HepG2 (cell line): ENCODE measurements around the gene EDAR. TPM values are rescaled to one million over a fixed set of nuclear protein-coding genes. Genes with fewer than 3 reads are reported as not detected.

Experiments
- ATAC-seq: fragments of 200-7000 bp; cut with Tn5 transposase; 3 replicates; pipeline ENCODE4 v1.9.1; 2020; ENCODE audit warnings: mild to moderate bottlenecking, moderate library complexity
- BruUV-seq: library from RNA; stranded (reverse); fragments of 400-500 nt; replicated peaks from 2 replicates; lab custom pipeline; 2021; lab: Mats Ljungman, UMichigan
- CTCF ChIA-PET: fragments of 300-600 bp; formaldehyde crosslinking; extraction: SDS; loops from one replicate; lab custom pipeline; 2021; ENCODE audit warnings: low total read pairs, inconsistent platforms, low intra/inter-chr PET ratio; lab: Yijun Ruan, JAX
- POLR2A ChIA-PET: fragments of 350-600 bp; sonication (Branson Sonifier 250); formaldehyde crosslinking; loops from one replicate; lab custom pipeline; 2020; ENCODE audit warnings: antibody characterized with exemption, inconsistent platforms; lab: Yijun Ruan, JAX
- DNase-seq: peaks from one replicate; pipeline ENCODE4 v3.0.0-alpha.2; 2015; ENCODE audit warnings: low spot score
- FAIRE-seq: peaks from 3 replicates; lab custom pipeline; 2011; peaks lifted over from hg19 to GRCh38; lab: Jason Lieb, UNC
- H2AFZ ChIP-seq: one replicate; pipeline ENCODE4 v1.6.1; 2011; ENCODE audit warnings: low read length, inconsistent platforms
- H3K27ac ChIP-seq: fragments of 300-600 bp; 3 replicates; pipeline ENCODE4 v1.8.0; 2011; ENCODE audit warnings: mixed run types, mild to moderate bottlenecking, mixed read lengths, low read length, inconsistent platforms; ENCODE audit not compliant: insufficient read depth; ENCODE audit errors: extremely low read length
- H3K27me3 ChIP-seq, 2 experiments: fragments of 200-600 bp in 1 of 2; 2 replicates in 1 of 2; 3 replicates in 1 of 2; pipeline versions ENCODE4 v1.6.0 to v1.8.0; 2011; ENCODE audit warnings: low read length in 2 of 2, mild to moderate bottlenecking in 2 of 2, moderate library complexity in 2 of 2, inconsistent platforms in 1 of 2; ENCODE audit not compliant: insufficient read depth in 2 of 2, control insufficient read depth in 1 of 2
- H3K36me3 ChIP-seq, 2 experiments: fragments of 200-600 bp in 1 of 2; replicated peaks in 1 of 2; 2 replicates in 1 of 2; 3 replicates in 1 of 2; pipeline versions ENCODE4 v1.5.1 to v1.8.0; 2011; ENCODE audit warnings: low read length in 2 of 2, inconsistent platforms in 1 of 2; ENCODE audit not compliant: insufficient read depth in 2 of 2, control insufficient read depth in 1 of 2
- H3K4me1 ChIP-seq: 2 replicates; pipeline ENCODE4 v1.5.1; 2012; ENCODE audit warnings: low read length, inconsistent platforms; ENCODE audit not compliant: insufficient read depth
- H3K4me2 ChIP-seq: 2 replicates; pipeline ENCODE4 v1.6.0; 2011; ENCODE audit warnings: low read depth, low read length, inconsistent platforms
- H3K4me3 ChIP-seq, 3 experiments: fragments of 200-600 bp in 1 of 3; sonication (generic), shearing (Covaris generic) in 1 of 3; replicated peaks in 1 of 3; 2 replicates each; pipeline ENCODE4 v1.5.1; 2011 to 2016; ENCODE audit warnings: low read length in 3 of 3, inconsistent platforms in 2 of 3, low read depth in 2 of 3, mild to moderate bottlenecking in 2 of 3, control low read depth in 1 of 3, mixed read lengths in 1 of 3; ENCODE audit not compliant: insufficient read depth in 1 of 3
- H3K79me2 ChIP-seq: one replicate; pipeline ENCODE4 v1.6.1; 2011; ENCODE audit warnings: low read length, inconsistent platforms; ENCODE audit not compliant: insufficient read depth
- H3K9ac ChIP-seq: 2 replicates; pipeline ENCODE4 v1.6.0; 2011; ENCODE audit warnings: mild to moderate bottlenecking, low read depth, low read length, inconsistent platforms; ENCODE audit not compliant: insufficient read depth
- H3K9me3 ChIP-seq: 2 replicates; pipeline ENCODE4 v1.5.1; 2012; ENCODE audit warnings: mild to moderate bottlenecking, low read length
- H4K20me1 ChIP-seq: 2 replicates; pipeline ENCODE4 v1.6.0; 2011; ENCODE audit warnings: inconsistent platforms, mild to moderate bottlenecking, low read length, moderate library complexity; ENCODE audit not compliant: insufficient read depth
- FOSL1 ChIP-seq: sonication (generic); formaldehyde crosslinking; IDR thresholded peaks from 2 replicates; pipeline ENCODE4 v1.9.0; 2021; ENCODE audit warnings: missing genetic modification reagents, borderline replicate concordance
- MNT ChIP-seq: fragments of 450-650 bp; IDR thresholded peaks from 2 replicates; pipeline ENCODE4 v1.6.1; 2016
- SATB2 ChIP-seq: sonication (generic); formaldehyde crosslinking; IDR thresholded peaks from 2 replicates; pipeline ENCODE4 v1.5.0; 2020; ENCODE audit warnings: missing genetic modification reagents
- ZNF724P ChIP-seq: sonication (generic); formaldehyde crosslinking; IDR thresholded peaks from 2 replicates; pipeline ENCODE4 v1.8.0; 2022; ENCODE audit warnings: missing genetic modification reagents, borderline replicate concordance
- WGBS: methylation state at CpG from one replicate; pipeline ENCODE4 v1.1.6; 2017; ENCODE audit warnings: low lambda C conversion rate; 5-methylcytosine and 5-hydroxymethylcytosine counted together
- in situ Hi-C: cut with HindIII; loops from 2 replicates; pipeline ENCODE4 v1.10.0; 2017; ENCODE audit warnings: low pct_unique_long_range_greater_than_20kb; ENCODE audit not compliant: extremely low pct_ligation_motif_present
- intact Hi-C: fragments of 100-400 bp; cut with micrococcal nuclease; formaldehyde crosslinking; loops from one replicate; pipeline ENCODE4 v1.10.0; 2022; ENCODE audit not compliant: unreplicated experiment
- polyA plus RNA-seq, 8 experiments: library from polyadenylated mRNA; depleted of rRNA in 3 of 8; stranded (reverse) in 7 of 8; unstranded in 1 of 8; fragments of >200 nt; fragmentation: Illumina TruSeq in 4 of 8; extraction: Trizol in 4 of 8; gene quantifications; 2 replicates each; pipeline versions ENCODE4 v1.2.1 to v1.2.3, GENCODE V29; 2011 to 2016; ENCODE audit warnings: low read depth in 4 of 8, missing spikeins in 1 of 8, mixed read lengths in 1 of 8; ENCODE audit not compliant: insufficient read depth in 1 of 8
- total RNA-seq, 5 experiments: library from RNA; depleted of rRNA; stranded (reverse); fragments of >200 nt; fragmentation: Illumina TruSeq; extraction: Trizol; gene quantifications; 2 replicates each; pipeline ENCODE4 v1.2.3, GENCODE V29; 2016; ENCODE audit warnings: low read depth in 1 of 5

EDAR gene
- total and polyA plus RNA-seq, 2 of the 13 experiments (the other 11 are each of a cell fraction or from before 2014, with no cell fraction given): not detected

DNA sequence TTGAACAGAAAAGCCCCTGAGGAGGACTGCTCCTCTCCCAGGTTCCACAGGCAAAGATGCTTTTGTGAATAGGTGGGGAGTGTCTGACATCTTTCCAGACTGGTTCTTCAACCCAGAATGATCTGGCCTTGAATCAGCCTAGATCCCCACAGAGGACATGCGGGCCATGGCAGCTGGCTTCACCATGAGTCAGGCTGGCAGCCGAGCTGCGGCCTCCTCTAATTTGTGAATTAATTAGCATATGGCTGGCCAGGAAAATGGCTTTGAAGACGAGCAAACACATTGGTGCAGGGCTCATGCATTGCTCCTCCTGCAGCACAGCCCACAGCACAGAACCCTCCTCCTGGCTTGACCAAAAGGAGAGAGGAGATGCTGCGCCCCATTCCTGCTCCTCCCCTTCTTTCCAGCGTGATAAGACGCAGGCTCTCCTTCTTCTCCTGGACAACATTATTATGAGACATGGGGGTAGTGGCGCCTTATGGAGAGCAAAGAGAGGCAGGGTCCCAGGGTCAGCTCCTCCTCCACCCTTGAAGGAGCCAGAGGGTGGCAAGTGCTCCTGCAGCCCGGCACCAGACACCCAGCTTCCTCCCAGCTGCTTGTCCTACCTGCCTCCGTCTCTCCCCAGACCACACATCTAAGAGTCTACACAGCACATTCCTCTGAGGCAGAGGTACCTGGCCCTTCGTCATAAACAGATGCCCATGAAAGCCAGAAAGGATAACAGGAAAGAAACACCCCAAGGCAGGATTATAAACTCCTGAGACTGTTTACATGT, 66.7 kb downstream of the EDAR start:
- FAIRE-seq (no peak), ATAC-seq (no peak), DNase-seq (no peak)
- Histone ChIP-seq H3K27ac (no peak overlapping the region), H4K20me1 (no peaks in the 10 kb centered on the region), H2AFZ (no peak overlapping the region), H3K79me2 (no peaks in the 10 kb centered on the region), H3K36me3 (no peaks in the 10 kb centered on the region), H3K9me3 (no peaks in the 10 kb centered on the region), H3K4me3 (no peak overlapping the region), H3K9ac (no peak overlapping the region), H3K4me1 (peaks cover 11% of the 10 kb centered on the region), H3K4me2 (no peak overlapping the region), H3K27me3 (peaks cover 7 to 71% of the 10 kb centered on the region in 2 experiments; a peak in 4 of 5 replicates)
- BruUV-seq: no TSS peak
- ChIA-PET POLR2A (no interaction called here), CTCF (no interaction called here)
- WGBS: 55% methylated on average over 11 of the region's 11 CpGs
- TF ChIP-seq FOSL1 (no peak), MNT (no peak), SATB2 (CRISPR knock-in tag) (no peak), ZNF724P (CRISPR knock-in tag) (no peak)
- in situ Hi-C loops (no loop called here), intact Hi-C loops (no loop called here)
